ENCODE data around the gene ITPR2. TPM values are rescaled to one million over a fixed set of nuclear protein-coding genes. Genes with fewer than 3 reads are reported as not detected.

The ITPR2 gene
- total RNA-seq, 2 experiments from 2014 or later: 23.7 to 25.0 TPM

DNA sequence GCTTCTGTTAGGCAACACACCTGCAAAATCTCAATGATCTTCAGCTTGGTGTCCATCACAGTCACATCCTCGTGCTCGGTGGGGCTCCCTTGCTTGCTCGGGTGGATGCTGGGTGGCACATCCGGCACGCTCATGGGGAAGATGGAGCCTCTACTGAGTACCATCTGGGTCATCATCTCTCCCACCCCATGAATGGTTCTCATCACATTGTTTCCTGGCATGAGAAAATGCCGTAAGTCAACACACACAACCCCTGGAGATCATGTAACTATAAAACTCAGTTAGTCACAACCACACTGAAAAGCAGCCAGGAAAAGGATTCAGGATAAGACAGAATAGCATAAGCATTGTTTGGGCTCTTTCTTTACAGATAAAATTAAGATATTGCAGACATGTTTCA lies 201.1 kb downstream of the ITPR2 start:
- intact Hi-C loops (cut with micrococcal nuclease): no loop called here
- Mint-ChIP-seq H3K4me3 (no peak overlapping the region), H3K36me3 (peaks cover 11% of the 10 kb centered on the region), H3K9me3 (no peaks in the 10 kb centered on the region), H3K4me1 (ENCODE audit: low read depth) (no peaks in the 10 kb centered on the region), H3K27ac (no peak overlapping the region), H3K27me3 (no peaks in the 10 kb centered on the region)
- POLR2A ChIA-PET: no interaction called here
- no peak for DNase-seq
- CTCF ChIA-PET: interaction anchor here (1.2 kb wide), 1 partner anchor 253 kb away, joined by 4 read pairs; no protein-coding TSS in a partner anchor

DNA sequence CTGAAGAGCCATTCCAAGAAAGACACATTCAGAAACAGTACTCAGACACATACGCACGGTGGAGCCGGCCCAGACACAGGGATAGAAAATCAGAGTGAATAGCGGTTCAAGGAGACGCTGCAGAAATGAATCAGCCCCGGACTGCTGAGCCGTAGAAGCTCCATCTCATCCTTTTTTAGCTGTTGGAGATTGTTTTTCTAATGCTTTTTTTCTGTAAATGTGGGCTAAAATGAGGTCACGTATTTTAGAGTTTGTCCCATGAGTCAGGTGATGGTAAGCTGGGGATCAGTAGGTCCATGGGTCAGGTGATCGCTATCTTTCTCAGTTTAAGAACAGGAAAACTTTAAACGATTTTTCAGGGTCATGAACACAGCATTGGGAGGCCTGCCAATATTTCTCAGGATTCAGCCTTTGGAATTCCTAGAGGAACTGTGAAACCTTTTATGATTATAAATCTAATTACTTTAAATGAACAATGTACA lies 202.4 kb downstream of the ITPR2 start:
- POLR2A ChIA-PET: no interaction called here
- no peaks in the 10 kb centered on the region for H3K4me1 Mint-ChIP-seq (ENCODE audit: low read depth)
- H3K27ac Mint-ChIP-seq: no peak overlapping the region

DNA sequence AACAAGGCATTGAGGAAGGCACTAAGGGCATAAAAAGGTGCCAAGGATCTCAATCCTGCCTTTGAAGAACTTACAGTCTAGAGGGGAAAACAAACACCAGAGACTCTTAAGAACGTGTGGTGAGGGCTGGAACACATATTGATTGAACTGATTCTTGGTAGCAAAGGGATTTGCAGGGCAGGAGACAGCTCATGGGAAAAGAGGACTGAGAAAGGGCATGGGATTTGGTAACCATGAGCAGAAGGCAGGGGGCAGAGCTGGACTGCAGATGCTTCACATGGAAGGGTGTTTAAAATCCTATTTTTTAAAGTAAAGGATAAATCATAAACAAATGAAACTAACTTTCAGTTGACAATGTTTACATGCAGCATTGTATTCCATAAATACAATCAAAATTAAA lies 203.1 kb downstream of the ITPR2 start:
- Mint-ChIP-seq H3K9me3 (no peaks in the 10 kb centered on the region), H3K36me3 (peaks cover 15% of the 10 kb centered on the region), H3K27ac (no peak overlapping the region), H3K4me1 (ENCODE audit: low read depth) (no peaks in the 10 kb centered on the region), H3K4me3 (no peak overlapping the region), H3K27me3 (no peaks in the 10 kb centered on the region)
- ChIA-PET POLR2A (no interaction called here), CTCF (interaction anchor here (0.7 kb wide), 1 partner anchor 184 kb away, joined by 3 read pairs; no protein-coding TSS in a partner anchor)
- intact Hi-C loops (cut with micrococcal nuclease): no loop called here
- no peak for DNase-seq

More for the DNA sequence above, 202.4 kb downstream of the ITPR2 start:
- DNase-seq: no peak
- Mint-ChIP-seq H3K9me3 (no peaks in the 10 kb centered on the region), H3K36me3 (peaks cover 13% of the 10 kb centered on the region), H3K4me3 (no peak overlapping the region), H3K27me3 (no peaks in the 10 kb centered on the region)
- CTCF ChIA-PET: no interaction called here
- intact Hi-C loops (cut with micrococcal nuclease): no loop called here

DNA sequence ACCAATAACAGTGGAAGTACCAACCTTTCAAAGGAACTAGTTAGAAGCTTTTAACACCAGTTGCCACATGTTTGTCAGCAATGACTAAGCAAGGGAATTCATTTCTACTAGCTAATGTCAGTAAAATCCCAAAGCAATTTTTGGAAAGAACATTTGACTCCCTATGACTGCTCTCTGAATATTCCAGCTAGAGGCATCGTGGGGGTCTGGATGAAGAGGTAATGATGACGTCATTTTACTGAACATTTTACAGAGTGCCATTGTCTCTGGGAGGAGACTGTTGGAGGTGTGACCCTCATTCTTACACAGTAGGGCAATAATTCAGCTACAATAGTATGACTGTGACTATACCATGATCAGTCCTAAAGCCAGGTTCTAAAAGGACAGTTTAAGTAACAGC lies 204.8 kb downstream of the ITPR2 start:
- no peaks in the 10 kb centered on the region for H3K4me1 Mint-ChIP-seq (ENCODE audit: low read depth)
- ChIA-PET POLR2A (no interaction called here), CTCF (no interaction called here)
- H3K9me3 Mint-ChIP-seq: no peaks in the 10 kb centered on the region
- no peak overlapping the region for H3K27ac Mint-ChIP-seq
- no peaks in the 10 kb centered on the region for H3K27me3 Mint-ChIP-seq
- no peak for DNase-seq
- H3K36me3 Mint-ChIP-seq: peaks cover 15% of the 10 kb centered on the region
- H3K4me3 Mint-ChIP-seq: no peak overlapping the region
- intact Hi-C loops (cut with micrococcal nuclease): no loop called here

DNA sequence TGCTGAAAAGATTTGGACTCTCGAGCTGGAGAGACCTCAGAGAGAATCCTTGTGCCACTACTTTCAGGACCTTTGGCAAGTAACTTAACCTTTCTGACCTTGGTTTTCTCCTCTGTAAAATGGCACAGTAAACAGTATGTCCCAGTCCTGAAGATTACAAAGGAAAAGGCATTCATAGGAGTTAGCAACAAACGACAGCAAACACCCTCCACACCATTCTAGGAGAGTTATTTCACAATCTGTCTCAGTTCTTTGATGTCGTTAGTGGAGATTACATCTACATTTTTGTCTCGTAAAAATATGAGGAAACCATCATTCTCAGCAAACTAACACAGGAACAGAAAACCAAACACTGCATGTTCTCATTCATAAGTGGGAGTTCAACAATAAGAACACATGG lies 205.7 kb downstream of the ITPR2 start:
- H3K9me3 Mint-ChIP-seq: no peaks in the 10 kb centered on the region
- DNase-seq: no peak
- H3K27ac Mint-ChIP-seq: no peak overlapping the region
- no peak overlapping the region for H3K4me3 Mint-ChIP-seq
- no peaks in the 10 kb centered on the region for H3K27me3 Mint-ChIP-seq
- intact Hi-C loops (cut with micrococcal nuclease): no loop called here
- peaks cover 20% of the 10 kb centered on the region for H3K36me3 Mint-ChIP-seq
- POLR2A ChIA-PET: no interaction called here
- peaks cover 3% of the 10 kb centered on the region for H3K4me1 Mint-ChIP-seq (ENCODE audit: low read depth)
- CTCF ChIA-PET: no interaction called here

DNA sequence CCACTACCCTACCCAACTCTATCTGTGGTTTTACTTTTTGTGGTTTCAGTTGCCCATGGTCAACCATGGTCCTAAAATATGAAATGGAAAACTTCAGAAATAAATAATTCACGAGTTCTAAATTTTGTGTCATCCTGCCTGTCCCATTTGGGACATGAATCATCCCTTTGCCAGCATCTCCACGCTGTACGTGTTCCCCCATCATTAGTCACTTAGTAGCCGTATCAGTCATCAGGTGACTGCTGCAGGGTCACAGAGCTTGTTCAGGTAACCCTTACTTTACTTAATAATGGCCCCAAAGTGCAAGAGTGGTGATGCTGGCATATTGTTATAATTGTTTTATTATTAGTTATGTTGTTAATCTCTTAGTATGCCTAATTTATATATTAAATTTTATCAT lies 209.9 kb downstream of the ITPR2 start:
- CTCF ChIA-PET: interaction anchor here (1.2 to 1.9 kb wide), 2 partner anchors 10 to 525 kb away, joined by 3 to 5 read pairs; no protein-coding TSS in a partner anchor
- H3K27ac Mint-ChIP-seq: no peak overlapping the region
- POLR2A ChIA-PET: no interaction called here
- intact Hi-C loops (cut with micrococcal nuclease): no loop called here
- peak; percentile 19 for DNase-seq
- peaks cover 34% of the 10 kb centered on the region for H3K36me3 Mint-ChIP-seq
- H3K27me3 Mint-ChIP-seq: no peaks in the 10 kb centered on the region
- H3K4me1 Mint-ChIP-seq (ENCODE audit: low read depth): peaks cover 3% of the 10 kb centered on the region
- H3K4me3 Mint-ChIP-seq: no peak overlapping the region
- H3K9me3 Mint-ChIP-seq: no peaks in the 10 kb centered on the region

DNA sequence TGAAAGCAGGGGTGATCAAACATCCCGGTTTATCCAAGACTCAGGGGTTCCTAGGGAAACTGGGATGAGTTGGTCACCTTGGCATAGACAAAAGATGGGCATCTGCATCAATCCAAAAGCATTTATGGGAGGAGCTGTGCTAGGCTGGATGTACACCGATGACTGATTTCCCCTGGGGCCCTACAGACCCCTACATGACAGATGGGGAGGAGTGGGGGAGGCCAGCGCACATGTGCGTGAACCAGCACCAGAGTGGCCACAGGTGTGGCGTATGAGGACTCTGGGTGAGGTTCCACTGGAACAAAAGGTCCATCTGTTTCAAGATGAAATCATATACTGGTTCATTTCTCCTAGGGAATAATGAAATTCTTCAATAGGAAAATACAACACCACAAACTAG lies 210.4 kb downstream of the ITPR2 start:
- no peaks in the 10 kb centered on the region for H3K9me3 Mint-ChIP-seq
- H3K27ac Mint-ChIP-seq: no peak overlapping the region
- ChIA-PET POLR2A (no interaction called here), CTCF (interaction anchor here (1.2 kb wide), 1 partner anchor 9 kb away, joined by 3 read pairs; no protein-coding TSS in a partner anchor)
- H3K4me1 Mint-ChIP-seq (ENCODE audit: low read depth): peaks cover 3% of the 10 kb centered on the region
- no peaks in the 10 kb centered on the region for H3K27me3 Mint-ChIP-seq
- no peak overlapping the region for H3K4me3 Mint-ChIP-seq
- no peak for DNase-seq
- intact Hi-C loops (cut with micrococcal nuclease): no loop called here
- H3K36me3 Mint-ChIP-seq: peaks cover 34% of the 10 kb centered on the region

DNA sequence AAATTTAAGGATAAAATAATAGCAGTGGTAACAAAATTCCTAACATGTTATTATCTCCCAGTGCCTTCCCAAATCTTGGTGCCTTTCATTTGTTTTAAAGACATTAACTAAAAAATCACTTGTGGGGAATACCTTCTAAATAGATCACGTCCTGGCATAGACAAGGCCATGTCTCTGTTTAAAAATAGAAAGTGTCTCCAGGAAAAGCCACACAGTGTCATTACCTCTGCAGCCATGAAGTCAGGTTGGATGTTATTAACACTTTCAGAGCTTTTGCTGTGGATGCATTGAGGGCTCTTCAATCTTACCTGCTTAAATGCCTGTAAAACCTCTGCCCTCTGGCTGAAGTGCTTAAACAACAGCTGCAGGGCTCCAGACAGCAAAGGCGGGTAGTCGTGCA lies 211.1 kb downstream of the ITPR2 start:
- Mint-ChIP-seq H3K27me3 (no peaks in the 10 kb centered on the region), H3K4me1 (ENCODE audit: low read depth) (peaks cover 3% of the 10 kb centered on the region), H3K36me3 (peaks cover 31% of the 10 kb centered on the region), H3K9me3 (no peaks in the 10 kb centered on the region), H3K27ac (no peak overlapping the region), H3K4me3 (no peak overlapping the region)
- intact Hi-C loops (cut with micrococcal nuclease): no loop called here
- POLR2A ChIA-PET: no interaction called here
- no peak for DNase-seq
- CTCF ChIA-PET: no interaction called here

DNA sequence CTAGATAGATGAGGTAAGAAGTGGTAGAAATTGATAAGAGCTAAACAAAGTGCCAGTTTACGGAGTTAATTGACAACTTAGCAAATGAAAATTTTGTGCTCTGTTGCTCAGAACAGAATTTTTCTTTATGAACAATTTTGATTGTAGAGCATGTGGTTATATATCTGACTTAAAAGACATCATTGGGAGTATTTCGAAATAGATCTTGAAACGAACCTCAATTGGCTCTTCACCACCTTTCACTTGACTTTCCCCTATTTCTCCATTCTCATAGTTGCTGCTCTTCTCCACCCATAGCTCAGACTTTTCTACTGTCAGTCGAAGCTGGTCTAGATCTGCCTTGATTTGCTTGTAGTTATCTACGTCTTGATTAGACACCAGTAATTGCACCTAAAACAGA lies 212.1 kb downstream of the ITPR2 start:
- no peak overlapping the region for H3K4me3 Mint-ChIP-seq
- intact Hi-C loops (cut with micrococcal nuclease): no loop called here
- H3K27me3 Mint-ChIP-seq: no peaks in the 10 kb centered on the region
- no peaks in the 10 kb centered on the region for H3K9me3 Mint-ChIP-seq
- ChIA-PET CTCF (no interaction called here), POLR2A (no interaction called here)
- H3K4me1 Mint-ChIP-seq (ENCODE audit: low read depth): peaks cover 3% of the 10 kb centered on the region
- no peak overlapping the region for H3K27ac Mint-ChIP-seq
- no peak for DNase-seq
- H3K36me3 Mint-ChIP-seq: peaks cover 30% of the 10 kb centered on the region

DNA sequence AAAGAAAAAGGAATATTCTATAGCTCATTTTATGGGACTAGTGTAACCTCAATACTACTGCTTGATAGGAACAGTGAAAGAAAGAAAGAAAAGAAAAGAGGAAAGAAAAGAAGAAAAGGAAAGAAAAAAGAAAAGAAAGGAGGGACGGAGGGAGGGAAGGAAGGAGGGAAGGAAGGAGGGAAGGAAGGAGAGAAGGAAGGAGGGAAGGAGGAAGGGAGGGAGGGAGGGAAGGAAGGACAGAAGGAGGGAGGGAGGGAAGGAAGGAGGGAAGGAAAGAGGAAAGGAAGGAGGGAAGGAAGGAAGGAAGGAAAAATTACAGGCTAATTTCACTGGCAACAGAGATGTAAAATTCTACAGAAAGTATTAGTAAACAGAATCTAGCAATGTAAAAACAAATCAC lies 215.5 kb downstream of the ITPR2 start:
- DNase-seq: no peak
- Mint-ChIP-seq H3K27ac (no peak overlapping the region), H3K36me3 (peaks cover 27% of the 10 kb centered on the region), H3K4me3 (no peak overlapping the region), H3K27me3 (no peaks in the 10 kb centered on the region), H3K4me1 (ENCODE audit: low read depth) (no peaks in the 10 kb centered on the region), H3K9me3 (no peaks in the 10 kb centered on the region)
- ChIA-PET CTCF (no interaction called here), POLR2A (no interaction called here)
- intact Hi-C loops (cut with micrococcal nuclease): loop anchor here (10.0 kb wide), 1 partner anchor 183 kb away; no protein-coding TSS in a partner anchor

DNA sequence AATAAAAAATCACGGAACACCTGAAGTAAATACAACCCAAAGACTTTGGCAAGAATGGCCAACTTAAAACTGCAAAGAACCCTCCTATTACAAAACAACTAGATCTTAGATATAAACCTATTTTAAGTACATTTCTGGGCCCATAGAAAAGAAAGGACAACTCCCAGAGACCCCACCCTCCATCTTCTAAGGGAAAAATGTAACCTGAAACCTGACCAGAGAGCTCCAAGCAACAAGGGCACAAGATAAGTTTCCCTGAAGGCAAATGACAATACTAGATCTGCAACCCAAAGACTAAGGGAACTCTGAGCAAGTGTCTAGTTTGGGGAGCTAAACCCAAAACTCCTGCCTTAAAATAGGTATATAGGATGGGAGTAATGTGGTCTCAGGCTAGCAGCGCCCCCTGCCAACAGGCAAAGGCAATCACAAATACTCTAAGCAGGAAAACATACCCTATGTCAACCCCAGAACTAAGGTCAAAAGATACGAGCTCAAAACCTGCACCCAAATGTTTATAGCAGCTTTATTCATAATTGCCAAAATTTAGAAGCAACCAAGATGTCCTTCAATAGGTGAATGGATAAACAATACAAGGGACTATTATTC lies 218.9 kb downstream of the ITPR2 start:
- H3K36me3 Mint-ChIP-seq: peaks cover 12% of the 10 kb centered on the region
- intact Hi-C loops (cut with micrococcal nuclease): loop anchor here (1.0 to 10.0 kb wide), 3 partner anchors 179 to 517 kb away; no protein-coding TSS in a partner anchor
- no peak overlapping the region for H3K27ac Mint-ChIP-seq

DNA sequence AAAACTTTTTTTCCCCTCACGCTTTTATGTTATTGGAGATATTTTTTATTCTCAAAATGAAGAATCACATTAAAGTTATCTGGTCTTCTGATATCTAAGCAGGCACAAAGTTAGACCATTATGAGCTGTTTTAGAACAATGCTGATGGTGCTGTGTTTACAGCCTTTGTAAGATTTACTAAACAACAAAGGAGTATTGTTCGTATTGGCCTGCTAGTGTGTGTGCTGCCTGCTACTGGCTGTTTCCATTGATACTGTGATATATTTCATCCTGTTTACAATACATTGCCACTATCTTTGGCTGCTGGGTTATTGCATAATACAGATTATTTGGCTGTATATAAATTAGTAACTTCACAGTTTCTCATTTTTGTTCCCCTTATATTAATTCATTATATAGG lies 220.8 kb downstream of the ITPR2 start:
- H3K27me3 Mint-ChIP-seq: no peaks in the 10 kb centered on the region
- POLR2A ChIA-PET: no interaction called here
- H3K27ac Mint-ChIP-seq: no peak overlapping the region
- CTCF ChIA-PET: no interaction called here
- H3K4me3 Mint-ChIP-seq: no peak overlapping the region
- H3K36me3 Mint-ChIP-seq: peaks cover 10% of the 10 kb centered on the region
- H3K9me3 Mint-ChIP-seq: no peaks in the 10 kb centered on the region
- no peak for DNase-seq
- H3K4me1 Mint-ChIP-seq (ENCODE audit: low read depth): no peaks in the 10 kb centered on the region
- intact Hi-C loops (cut with micrococcal nuclease): loop anchor here (10.0 kb wide), 1 partner anchor 177 kb away; no protein-coding TSS in a partner anchor

More for the DNA sequence above, 218.9 kb downstream of the ITPR2 start:
- Mint-ChIP-seq H3K27me3 (no peaks in the 10 kb centered on the region), H3K4me3 (no peak overlapping the region), H3K4me1 (ENCODE audit: low read depth) (no peaks in the 10 kb centered on the region), H3K9me3 (no peaks in the 10 kb centered on the region)
- peak; percentile 40 for DNase-seq
- ChIA-PET CTCF (interaction anchor here (1.0 to 2.5 kb wide), 5 partner anchors 9 to 690 kb away, joined by 3 to 6 read pairs (median 3); no protein-coding TSS in a partner anchor), POLR2A (no interaction called here)

DNA sequence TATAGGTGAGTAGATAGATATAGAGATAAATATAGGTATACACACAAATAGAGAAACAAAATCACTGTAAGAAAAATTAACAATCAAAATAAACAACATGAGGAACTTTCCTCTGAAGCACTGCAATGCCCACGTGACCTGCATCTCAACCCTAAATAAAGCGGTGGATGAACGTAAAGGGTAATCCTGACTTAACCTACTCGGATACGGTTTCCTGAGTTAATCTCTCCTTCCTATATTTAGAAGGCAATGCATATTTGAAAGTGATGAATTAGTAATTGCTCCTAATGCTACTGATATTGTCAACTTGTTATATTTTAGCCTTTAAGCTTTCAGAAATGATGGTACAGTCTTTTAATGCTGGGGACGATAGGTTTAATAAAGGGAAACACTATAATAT lies 221.4 kb downstream of the ITPR2 start:
- DNase-seq: no peak
- intact Hi-C loops (cut with micrococcal nuclease): loop anchor here (10.0 kb wide), 1 partner anchor 177 kb away; no protein-coding TSS in a partner anchor
- Mint-ChIP-seq H3K9me3 (no peaks in the 10 kb centered on the region), H3K36me3 (peaks cover 8% of the 10 kb centered on the region), H3K27ac (no peak overlapping the region), H3K4me3 (no peak overlapping the region), H3K4me1 (ENCODE audit: low read depth) (no peaks in the 10 kb centered on the region), H3K27me3 (no peaks in the 10 kb centered on the region)
- CTCF ChIA-PET: no interaction called here
- POLR2A ChIA-PET: no interaction called here
